CD4-positive, alpha-beta T cell treated with Interleukin-17A for 1 hour (primary cell): ENCODE measurements around the gene ENOPH1.
"Not testable (repeated sequence)": the region's sequence is repeated elsewhere in the genome, so short reads cannot be mapped to it uniquely, and the experiment has no call there.

Source experiments
- DNase-seq: peaks from one replicate; pipeline ENCODE4 v3.0.0-alpha.2; 2020

The ENOPH1 gene

GRCh38 chr4:82430193-82430963 lies at the start of gene ENOPH1, which contains the start of gene HNRNPDL:
Gene ENOPH1, plus strand, starts transcription at chr4:82430590. Its CDS starts 240 bp downstream, at chr4:82430830.
Gene HNRNPDL, minus strand, starts transcription at chr4:82430462. Its CDS starts 772 bp downstream, at chr4:82429690.
- DNase-seq, result peak; percentile 95

DNA sequence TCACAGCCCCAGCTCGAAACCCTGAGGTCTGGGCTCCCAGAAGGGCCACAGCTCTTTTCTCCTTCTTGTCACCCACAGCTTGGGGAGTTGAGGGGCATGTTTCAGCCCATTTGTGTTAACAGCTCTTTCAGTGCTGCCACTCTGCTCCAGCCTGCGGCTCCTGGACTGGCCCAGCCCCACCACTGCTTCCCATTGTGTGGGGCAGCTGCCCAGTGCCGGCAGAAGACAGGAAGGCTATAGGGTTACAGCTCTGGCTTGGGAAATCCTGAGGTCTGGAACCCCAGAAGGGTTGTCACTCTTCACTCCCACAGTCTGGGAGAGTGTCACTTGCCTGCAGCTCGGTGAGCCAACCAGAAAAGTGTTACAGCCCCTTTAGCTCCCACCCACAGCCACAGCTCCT lies 49.6 kb upstream of the ENOPH1 start:
- no peak for DNase-seq

DNA sequence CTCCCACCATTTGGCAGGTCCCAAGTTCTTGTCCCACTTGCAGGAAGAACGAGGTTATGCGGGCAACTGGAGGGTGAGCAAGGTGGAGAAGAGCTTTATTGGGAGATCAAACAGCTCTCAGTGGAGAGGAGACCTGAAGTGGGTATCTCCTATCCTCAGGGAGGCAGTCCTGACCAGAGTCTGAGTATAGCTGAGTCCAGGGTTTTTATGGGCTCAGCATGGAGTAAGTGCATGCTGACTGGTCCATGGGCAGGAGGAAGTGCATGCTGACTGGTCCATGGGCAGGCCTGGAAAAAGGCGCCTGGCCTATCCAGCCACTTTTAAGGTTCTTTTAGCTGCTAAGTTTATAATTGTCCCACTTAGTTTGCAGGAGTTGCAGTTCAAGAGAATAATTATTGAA lies 49.2 kb upstream of the ENOPH1 start:
- no peak for DNase-seq

DNA sequence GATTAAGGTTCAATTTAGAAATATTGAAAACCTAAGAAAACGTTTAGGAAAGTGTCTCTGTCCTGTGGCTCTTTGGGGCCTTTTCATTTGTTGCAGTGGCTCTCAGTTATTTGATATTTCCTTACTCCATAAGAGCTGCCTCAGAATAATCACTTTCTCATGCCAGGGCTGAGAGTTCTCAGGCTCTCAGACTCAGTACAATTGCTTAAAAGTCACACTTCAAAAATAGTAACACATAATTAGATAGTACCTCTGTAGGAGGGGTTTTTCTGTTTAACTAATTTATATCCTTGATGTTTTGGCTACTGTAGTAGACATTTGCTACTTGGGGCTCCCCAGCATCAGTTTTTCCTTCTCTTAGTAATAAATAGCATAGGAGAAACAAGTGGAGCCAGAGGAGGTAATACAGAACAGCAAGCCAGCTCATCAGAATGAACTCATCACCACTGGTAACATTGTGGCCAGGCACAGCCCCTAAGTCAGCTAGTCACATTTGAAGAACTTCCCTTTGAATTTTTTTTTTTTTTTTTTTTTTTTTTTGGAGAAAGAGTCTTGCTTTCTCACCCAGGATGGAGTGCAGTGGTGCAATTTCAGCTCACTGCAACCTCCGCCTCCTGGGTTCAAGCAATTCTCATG lies 48.6 kb upstream of the ENOPH1 start:
- no peak for DNase-seq

DNA sequence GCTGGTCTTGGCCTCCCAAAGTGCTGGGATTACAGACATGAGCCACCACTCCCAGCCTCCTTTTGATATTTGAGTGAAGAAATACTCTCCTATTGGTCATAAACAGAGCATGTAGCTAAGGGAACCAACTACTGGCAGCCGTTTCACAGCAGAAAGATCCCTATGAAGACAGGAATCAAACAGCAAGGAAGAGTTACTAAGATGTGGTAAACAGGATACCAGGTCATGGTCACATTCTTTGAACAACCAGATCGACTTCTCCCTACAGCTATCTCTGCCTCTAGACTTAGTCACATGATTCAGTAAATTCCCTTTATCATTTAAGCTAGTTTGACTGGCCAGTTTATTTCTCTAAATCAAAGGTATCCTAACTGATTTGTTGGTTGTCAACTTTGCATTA lies 47.6 kb upstream of the ENOPH1 start:
- DNase-seq, result no peak

DNA sequence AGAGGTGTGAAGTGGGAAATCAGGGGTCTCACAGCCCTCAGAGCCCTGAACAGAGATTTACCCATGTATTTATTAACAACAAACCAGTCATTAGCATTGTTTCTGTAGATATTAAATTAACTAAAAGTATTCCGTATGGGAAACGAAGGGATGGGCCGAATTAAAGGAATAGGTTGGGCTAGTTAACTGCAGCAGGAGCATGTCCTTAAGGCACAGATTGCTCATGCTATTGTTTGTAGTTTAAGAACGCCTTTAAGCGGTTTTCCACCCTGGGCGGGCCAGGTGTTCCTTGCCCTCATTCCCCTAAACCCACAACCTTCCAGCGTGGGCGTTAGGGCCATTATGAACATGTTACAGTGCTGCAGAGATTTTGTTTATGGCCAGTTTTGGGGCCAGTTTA lies 44.1 kb upstream of the ENOPH1 start:
- not testable (repeated sequence) for DNase-seq

- DNase-seq, result no peak
These were observed 42.0 kb upstream of the ENOPH1 start for GRCh38 chr4:82388405-82388804.

DNA sequence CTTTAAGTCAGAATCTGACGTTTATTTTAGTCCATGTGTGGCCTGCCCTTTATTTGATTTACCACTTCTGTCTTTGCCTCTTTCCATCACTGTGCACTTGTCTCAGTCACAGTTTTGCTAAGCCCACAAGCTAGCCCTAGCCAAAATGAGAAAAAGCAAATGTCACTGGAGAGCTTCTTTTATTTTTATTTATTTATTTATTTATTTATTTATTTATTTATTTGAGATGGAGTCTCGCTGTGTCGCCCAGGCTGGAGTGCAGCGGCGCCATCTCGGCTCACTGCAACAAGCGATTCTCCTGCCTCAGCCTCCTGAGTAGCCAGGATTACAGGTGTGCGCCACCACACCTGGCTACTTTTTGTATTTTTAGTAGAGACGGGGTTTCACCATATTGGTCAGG lies 40.3 kb upstream of the ENOPH1 start:
- DNase-seq, result not testable (repeated sequence)

DNA sequence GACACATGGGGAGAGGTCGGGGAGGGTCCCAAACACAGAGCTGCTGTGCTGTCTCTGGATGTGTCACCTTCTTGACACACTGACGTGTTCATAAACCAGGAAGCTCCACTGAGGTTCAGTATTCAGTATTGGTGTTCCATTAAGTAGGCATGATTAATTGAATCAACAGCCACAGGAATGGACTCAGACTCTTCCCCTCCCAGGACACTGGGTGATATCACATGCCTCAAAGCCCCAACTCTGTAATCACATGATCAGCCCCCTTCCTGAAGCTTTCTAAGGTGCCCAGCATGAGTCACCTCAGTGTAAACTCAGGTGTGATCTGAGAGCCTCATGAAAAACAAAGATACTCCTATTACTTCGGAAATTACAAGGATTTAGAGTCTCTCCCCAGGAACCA lies 35.5 kb upstream of the ENOPH1 start:
- DNase-seq, result no peak

- DNase-seq, result no peak
These were observed 32.9 kb upstream of the ENOPH1 start for GRCh38 chr4:82397527-82397926.

DNA sequence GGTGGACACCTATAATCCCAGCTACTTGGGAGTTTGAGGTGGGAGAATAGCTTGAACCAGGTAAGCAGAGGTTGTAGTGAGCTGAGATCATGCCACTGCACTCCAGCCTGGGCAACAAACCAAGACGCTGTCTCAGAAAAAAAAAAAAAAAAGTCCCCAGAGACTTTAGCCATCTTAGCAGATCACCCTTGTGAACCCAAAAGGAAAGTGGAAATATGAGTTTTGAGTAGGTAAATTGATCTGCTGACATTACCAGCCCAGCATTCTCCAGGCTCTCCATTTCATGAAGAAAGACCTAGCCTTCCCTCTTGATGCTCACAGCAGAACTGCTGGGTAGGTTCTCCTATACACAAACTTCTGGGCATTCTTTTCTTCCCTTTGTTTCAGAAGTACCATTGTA lies 32.1 kb upstream of the ENOPH1 start:
- DNase-seq, result no peak

GRCh38 chr4:82401600-82401999 lies 28.8 kb upstream of the ENOPH1 start:
- no peak for DNase-seq

DNA sequence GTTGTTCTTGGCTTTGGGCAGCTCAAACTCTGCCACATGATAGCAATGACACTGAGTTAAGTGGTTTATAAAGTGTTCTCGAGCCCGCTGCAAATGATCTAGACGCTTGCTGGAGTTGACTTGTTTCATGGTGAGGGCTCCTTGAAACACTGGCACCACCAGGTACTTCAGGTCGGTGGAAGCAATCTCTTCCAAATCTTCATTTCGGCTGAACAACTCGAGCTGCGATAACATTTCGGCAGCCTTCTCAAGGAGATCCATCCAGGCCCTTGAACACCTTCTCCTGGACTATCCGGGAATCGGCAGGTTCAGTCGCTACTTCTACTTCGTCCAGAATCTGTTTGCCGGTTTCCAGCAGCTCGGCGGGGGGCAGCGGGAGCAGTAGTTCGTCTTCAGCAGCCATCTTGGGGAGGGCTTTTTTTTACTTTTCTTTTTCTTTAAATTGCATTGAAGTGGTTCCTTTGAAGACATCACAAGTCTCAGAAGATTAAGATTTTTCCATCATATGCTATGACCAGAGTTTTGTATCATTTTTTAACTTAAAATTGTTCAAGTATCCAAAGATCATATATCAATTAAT lies 28.1 kb upstream of the ENOPH1 start:
- DNase-seq, result no peak

DNA sequence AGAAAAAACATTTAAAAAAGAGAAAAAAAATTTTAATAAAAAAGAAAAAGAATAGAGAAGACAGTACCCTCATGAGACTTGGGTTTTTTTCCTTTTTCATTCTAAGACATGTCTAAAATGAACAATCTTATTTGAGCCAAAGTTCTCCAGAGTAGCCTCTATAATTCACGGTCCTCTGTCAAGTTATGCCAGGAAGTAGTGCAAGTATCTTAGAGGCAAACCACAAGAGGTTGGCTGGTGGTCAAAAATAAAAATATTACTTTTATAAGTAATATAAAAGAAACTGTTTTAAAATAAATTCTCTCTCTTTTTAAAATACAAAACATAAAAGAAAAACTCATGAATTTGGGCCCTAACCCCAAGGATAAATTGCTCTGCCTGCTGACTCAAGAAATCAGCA lies 26.7 kb upstream of the ENOPH1 start:
- DNase-seq, result no peak

DNA sequence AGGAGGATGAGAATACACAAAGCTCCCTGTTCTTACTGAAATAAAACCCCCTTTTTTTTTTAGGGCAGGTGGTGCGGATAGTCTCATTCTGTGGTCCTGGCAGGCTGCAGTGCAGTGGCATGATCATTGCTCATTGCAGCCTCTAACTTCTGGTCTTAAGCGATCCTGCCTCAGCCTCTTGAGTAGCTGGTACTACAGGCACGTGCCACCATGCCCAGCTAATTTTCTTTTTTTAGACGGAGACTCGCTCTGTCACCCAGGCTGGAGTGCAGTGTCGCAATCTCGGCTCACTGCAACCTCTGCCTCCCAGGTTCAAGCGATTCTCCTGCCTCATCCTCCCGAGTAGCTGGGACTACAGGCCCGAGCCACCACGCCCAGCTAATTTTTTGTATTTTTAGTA lies 15.3 kb upstream of the ENOPH1 start:
- DNase-seq, result not testable (repeated sequence)

DNA sequence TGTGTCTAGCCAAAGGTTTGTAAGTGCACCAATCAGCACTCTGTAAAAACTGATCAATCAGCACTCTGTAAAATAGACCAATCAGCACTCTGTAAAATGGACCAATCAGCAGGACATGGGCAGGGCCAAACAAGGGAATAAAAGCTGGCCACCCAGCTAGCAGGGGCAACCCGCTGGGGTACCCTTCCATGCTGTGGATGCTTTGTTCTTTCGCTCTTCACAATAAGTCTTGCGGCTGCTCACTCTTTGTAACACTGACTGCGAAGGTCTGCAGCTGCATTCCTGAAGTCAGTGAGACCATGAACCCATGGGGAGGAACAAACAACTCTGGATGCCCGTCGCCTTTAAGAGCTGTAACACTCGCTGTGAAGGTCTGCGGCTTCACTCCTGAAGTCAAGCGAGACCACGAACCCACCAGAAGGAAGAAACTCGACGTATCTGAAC lies 14.4 kb upstream of the ENOPH1 start:
- DNase-seq, result no peak

GRCh38 chr4:82419451-82419850 lies 10.9 kb upstream of the ENOPH1 start:
- no peak for DNase-seq

DNA sequence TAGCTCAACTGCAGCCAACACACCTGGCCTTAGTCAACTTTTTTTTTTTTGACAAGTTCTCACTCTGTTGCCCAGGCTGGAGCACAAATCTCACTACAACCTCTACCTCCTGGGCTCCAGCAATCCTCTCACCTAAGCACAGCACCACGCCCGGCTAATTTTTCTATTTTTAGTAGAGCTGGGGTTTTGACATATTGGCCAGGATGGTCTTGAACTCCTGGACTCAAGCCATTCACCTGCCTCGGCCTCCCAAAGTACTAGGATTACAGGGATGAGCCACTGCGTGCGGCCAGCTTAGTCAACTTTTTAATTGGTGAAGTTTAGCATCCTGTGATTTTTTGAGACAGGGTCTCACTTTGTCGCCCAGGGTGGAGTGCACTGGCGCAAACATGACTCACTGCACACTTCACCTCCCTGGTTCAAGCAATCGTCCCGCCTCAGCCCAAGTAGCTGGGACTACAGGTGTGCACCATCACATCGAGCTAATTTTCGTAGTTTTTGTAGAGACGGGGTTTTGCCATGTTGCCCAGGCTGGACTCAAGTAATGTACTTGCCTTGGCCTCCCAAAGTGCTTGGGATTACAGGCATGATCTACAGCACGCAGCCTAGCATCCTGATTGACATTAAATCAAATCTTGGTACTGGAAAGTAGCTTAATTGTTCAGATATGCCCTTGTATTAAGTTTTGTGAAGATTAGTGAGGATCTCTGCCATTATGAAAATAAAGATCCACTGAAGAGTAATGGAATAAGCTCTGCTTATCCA lies 8.4 kb upstream of the ENOPH1 start:
- no peak for DNase-seq

- DNase-seq, result no peak
These were observed 7.8 kb upstream of the ENOPH1 start for GRCh38 chr4:82422616-82423015.

DNA sequence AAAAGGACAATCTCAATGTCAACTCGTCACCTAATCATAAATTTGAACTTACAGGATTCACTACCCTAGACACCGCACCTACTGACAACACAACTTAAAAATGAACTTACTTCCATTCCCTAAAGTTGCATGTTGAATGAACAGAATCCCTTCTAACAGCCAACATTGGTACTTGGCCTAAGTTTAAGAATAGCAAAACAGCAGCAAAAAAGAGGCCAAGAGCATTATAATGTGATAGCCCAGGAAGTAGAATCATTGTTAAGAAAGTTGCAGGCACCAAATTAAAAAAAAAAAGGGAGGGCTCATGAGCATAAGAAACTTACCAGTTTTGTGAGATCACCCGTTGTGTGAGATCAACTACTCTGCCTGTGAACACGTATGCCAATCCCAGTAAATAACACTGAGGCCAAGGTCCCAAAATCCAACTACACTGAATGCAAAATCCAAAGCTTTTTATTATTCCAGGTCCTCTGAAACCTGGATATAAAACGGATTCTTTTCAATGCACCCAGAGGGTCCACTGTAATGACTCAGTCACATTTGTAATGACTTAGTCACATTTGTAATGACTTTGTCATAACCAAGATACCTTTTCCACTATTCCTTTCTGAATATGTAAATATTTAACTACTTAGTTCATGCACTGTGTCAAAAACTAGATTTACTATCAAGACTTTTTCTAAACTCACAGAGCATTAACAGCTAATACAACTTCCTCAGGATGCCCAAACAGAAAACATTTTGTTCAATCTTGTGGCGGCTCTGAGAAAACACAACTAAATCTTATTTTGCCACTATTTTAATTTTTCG lies 6.9 kb upstream of the ENOPH1 start:
- no peak for DNase-seq

DNA sequence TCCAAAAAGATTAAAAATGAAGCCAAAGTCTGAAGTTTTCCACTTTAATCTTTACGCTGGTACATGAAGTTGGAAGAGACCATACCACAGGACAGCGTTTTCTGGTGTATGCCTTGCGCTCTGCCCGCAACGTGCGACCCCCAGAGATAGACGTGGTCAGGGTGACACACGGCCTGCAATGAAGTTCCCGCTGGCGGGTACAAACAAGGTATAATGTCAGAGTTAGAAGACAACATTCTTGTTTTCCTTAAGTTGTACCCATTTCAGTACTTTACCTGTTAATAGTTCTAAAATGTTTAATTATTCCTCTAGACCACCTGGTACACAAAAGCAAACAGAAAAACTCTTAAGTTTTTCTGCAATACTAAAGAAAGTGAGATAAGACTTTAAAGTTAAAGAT lies 4.9 kb upstream of the ENOPH1 start:
- no peak for DNase-seq

DNA sequence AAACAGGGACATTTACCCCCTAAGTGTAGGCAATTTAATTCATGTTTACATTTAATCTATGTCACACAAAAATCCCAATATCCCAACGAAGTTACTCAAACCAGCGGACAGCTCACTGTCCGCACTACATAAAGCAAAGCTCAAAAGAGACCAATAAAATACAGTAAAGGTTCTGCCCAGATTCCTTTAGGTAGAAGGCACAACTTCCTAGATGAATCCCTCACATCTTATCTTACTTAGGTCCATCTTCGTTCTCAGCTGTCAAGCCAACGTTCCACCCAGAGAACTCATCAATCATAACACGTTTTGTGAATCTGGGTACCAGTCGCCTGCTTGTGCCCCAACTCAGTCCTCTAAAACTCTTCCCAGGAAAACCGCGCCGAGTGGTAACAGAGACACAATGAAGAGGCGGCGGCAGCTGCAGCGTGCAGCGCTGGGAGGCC lies 1.8 kb upstream of the ENOPH1 start:
- no peak for DNase-seq
